AG09309 (cell line): ENCODE results near the gene EIF2S3.

Experiments
- DNase-seq: peaks from one replicate; pipeline ENCODE4 v3.0.0-alpha.2; 2010; ENCODE audit warnings: low read depth
- H3K4me3 ChIP-seq: 2 replicates; pipeline ENCODE4 v1.5.1; 2011; ENCODE audit warnings: mild to moderate bottlenecking, low read depth, low read length, moderate library complexity; ENCODE audit not compliant: control insufficient read depth
- TF ChIP-seq, protein P1 (sequence below): IDR thresholded peaks from 2 replicates; pipeline ENCODE4 v1.5.1; 2011; ENCODE audit warnings: mild to moderate bottlenecking, low read depth, low read length, inconsistent platforms; ENCODE audit not compliant: insufficient read depth, control insufficient read depth; ENCODE audit errors: missing control alignments

EIF2S3 gene

DNA sequence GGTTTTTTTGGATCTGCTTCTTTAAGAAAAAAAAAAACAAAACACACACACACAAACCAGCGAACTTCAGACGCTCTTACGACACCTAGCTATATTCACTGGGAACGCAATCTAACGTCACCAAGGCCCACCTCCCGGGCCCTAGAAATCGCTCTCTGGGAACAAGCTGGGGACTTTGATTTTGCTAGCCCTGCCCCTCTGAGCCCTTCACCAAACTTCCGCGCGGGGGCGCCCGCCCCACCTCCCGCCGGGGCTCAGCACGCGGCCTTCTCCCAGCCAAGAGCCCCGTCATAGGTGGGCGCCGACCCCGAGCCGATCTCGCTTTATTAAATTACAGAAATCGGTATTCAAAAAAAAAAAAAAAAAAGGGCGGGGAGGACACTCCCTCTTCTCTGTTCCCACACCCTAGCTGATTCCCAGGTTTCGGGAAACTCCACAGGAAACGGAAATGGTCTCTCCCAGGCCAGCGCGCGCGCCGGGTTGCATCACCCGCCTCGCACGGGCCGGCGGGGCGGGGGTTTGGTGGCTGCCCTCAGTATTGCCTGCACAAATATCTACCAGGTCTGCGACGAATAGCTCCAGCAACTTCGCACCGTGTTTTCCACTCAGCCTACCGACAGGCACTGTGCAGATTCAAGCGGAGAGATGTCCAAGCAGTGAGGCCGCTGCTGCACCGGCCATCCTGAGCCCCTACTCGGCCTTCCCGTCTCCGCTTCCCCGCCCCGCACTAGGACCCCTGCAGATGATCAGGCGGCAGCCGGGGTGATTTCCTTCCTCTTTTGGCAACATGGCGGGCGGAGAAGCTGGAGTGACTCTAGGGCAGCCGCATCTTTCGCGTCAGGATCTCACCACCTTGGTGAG, at the start of gene EIF2S3:
Gene EIF2S3 (plus strand): TSS at position 775 of the 861 bp plus-strand sequence. CDS start 13 bp downstream, at position 788.
- DNase-seq: peak; percentile 96
- peak within 1 kb of the TSS; percentile 100 for H3K4me3 ChIP-seq
- TF ChIP-seq, protein P1, sequence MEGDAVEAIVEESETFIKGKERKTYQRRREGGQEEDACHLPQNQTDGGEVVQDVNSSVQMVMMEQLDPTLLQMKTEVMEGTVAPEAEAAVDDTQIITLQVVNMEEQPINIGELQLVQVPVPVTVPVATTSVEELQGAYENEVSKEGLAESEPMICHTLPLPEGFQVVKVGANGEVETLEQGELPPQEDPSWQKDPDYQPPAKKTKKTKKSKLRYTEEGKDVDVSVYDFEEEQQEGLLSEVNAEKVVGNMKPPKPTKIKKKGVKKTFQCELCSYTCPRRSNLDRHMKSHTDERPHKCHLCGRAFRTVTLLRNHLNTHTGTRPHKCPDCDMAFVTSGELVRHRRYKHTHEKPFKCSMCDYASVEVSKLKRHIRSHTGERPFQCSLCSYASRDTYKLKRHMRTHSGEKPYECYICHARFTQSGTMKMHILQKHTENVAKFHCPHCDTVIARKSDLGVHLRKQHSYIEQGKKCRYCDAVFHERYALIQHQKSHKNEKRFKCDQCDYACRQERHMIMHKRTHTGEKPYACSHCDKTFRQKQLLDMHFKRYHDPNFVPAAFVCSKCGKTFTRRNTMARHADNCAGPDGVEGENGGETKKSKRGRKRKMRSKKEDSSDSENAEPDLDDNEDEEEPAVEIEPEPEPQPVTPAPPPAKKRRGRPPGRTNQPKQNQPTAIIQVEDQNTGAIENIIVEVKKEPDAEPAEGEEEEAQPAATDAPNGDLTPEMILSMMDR: peak; percentile 76

DNA sequence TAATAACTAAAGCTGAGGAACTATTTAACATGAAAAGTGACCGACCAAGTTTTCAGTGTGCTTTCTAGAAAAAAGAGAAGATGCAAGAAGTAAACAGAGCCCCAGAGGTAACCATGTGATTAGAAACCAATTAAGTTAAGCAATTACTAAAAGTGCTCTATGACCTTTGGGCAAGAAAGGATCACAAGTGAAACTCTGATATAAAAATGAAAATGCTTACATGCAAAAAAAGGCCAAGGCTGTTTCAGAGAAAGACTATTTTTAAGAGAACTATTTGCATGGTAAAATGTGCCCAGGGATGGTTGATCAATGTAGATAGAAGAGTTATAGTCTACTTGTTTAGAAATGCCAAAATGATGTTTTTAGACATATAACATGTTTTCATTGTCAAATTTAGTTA, 49.7 kb upstream of the EIF2S3 start:
- TF ChIP-seq, protein P1: no peak
- H3K4me3 ChIP-seq: no peak overlapping the region

DNA sequence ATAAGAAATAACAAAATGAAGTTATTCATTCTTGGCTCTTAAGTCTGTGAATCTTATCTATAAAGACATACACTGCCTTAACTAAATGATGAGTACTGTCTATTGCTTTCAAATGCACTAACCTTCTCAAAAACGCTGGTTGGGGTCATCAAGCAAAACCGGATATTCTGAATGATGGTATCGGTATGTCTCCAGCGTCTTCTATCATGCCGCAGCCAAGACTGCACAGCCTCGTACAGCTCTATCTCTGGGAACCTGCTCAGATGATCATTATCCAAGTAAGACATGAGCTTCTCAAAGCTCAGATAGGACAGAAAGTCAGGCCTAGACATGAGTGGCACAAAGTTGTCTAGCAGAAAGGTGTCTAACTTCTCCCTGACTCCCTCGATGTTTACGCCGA, 48.9 kb upstream of the EIF2S3 start:
- TF ChIP-seq, protein P1: no peak
- no peak for DNase-seq
- no peak overlapping the region for H3K4me3 ChIP-seq

More for the DNA sequence above, 49.7 kb upstream of the EIF2S3 start:
- no peak for DNase-seq

DNA sequence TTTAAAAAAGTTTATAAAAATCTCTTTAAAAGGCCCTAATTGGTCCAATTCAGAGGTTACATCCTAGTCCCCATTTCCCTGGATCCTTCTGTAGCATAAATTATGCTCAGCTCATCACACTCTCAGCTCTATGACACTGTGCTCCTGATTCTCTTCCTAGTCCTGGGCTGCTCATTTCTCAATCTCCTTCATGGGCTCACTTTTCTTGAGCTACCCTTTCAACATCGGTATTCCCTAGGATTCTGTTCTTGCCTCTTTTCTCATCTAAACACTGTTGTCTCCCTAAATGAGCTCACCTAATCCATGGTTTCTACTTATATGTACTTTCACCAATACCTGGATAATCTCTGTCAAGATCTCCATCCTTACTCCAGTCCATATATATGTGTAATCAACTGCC, 42.5 kb upstream of the EIF2S3 start:
- no peak overlapping the region for H3K4me3 ChIP-seq
- TF ChIP-seq, protein P1: no peak

DNA sequence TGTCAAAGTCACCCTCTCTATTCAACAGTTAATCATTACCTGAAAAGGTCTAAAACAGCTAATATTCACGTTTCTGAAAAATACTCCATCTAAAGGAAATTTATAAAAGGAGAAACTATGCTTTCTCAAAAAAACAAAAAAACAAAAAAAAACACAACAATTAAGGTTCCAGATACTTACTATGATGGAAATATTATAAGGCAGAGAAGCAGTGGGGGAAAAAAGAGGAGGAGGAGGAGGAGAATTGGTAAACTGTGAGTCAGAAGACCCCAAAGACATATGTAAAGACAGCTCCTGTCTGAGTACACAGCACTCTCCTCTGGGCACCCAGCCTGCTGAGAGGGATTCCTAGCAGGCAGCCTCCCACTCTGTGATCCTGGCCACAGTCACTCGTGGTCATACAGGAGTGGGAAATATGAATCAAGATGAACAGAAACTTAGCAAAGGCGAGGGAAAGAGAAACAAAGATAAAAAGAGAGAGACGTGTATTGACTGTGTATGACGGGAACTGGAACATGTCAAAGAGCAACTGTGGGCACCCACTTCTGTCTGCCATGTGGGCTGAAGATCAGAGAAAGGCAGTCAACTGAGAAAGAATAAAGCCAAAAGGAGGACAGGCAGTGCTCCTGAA, 40.3 kb upstream of the EIF2S3 start:
- no peak for DNase-seq
- no peak overlapping the region for H3K4me3 ChIP-seq
- TF ChIP-seq, protein P1: no peak

More for the DNA sequence above, 42.5 kb upstream of the EIF2S3 start:
- DNase-seq: no peak

DNA sequence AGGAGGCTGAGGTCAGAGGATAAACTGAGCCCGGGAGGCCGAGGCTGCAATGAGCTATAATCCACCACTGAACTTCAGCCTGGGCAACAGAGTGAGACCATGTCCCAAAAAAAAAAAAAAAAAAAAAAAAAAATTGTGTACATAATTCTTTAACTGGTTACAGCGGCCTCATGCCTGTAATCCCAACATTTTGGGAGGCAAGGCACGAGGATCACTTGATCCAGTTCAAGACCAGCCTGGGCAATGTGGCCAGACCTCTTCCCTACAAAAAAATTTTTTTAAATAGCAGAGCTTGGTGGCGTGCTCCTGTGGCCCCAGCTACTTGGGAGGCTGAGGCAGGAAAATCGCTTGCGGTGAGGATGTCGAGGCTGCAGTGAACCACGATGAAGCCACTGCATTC, 37.1 kb upstream of the EIF2S3 start:
- no peak for DNase-seq
- H3K4me3 ChIP-seq: no peak overlapping the region
- TF ChIP-seq, protein P1: no peak
